ENCODE data around the gene ANGPT4. TPM values are rescaled to one million over a fixed set of nuclear protein-coding genes. Genes with fewer than 3 reads are reported as not detected.

Gene ANGPT4
- total RNA-seq, 1 donor from 2014 or later: 0.07 TPM

DNA sequence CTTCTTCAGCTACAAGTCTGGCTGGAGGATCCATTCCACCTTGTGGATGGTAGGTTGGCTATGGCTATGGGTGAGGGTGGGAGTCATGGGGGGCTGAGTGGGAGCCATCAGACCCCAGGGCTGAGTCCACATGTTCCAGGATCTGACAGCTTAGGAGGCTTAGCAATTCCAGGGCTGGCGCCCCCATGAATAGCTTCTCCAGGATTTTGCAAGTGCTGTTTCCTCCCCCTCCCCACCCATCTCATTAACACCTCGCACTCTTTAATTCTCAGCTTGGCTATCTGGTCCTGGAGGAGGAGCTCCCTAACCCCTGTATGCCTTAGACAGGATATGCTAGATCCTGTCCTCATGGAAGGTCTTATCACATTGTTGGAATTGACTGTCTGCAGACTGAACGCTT is 39.0 kb upstream of the ANGPT4 start:
- H3K36me3 Mint-ChIP-seq: no peaks in the 10 kb centered on the region
- H3K27me3 Mint-ChIP-seq: peaks cover 26% of the 10 kb centered on the region
- TF ChIP-seq, protein P1, sequence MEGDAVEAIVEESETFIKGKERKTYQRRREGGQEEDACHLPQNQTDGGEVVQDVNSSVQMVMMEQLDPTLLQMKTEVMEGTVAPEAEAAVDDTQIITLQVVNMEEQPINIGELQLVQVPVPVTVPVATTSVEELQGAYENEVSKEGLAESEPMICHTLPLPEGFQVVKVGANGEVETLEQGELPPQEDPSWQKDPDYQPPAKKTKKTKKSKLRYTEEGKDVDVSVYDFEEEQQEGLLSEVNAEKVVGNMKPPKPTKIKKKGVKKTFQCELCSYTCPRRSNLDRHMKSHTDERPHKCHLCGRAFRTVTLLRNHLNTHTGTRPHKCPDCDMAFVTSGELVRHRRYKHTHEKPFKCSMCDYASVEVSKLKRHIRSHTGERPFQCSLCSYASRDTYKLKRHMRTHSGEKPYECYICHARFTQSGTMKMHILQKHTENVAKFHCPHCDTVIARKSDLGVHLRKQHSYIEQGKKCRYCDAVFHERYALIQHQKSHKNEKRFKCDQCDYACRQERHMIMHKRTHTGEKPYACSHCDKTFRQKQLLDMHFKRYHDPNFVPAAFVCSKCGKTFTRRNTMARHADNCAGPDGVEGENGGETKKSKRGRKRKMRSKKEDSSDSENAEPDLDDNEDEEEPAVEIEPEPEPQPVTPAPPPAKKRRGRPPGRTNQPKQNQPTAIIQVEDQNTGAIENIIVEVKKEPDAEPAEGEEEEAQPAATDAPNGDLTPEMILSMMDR (conservative IDR thresholded peaks at IDR 0.05): no peak
- H3K4me3 Mint-ChIP-seq: no peak overlapping the region
- H3K4me1 Mint-ChIP-seq (ENCODE audit: unreplicated experiment): no peaks in the 10 kb centered on the region
- H3K9me3 Mint-ChIP-seq: no peaks in the 10 kb centered on the region
- H3K27ac Mint-ChIP-seq: no peak overlapping the region
- no peak for DNase-seq (ENCODE audit: extremely low spot score, unreplicated experiment)

GRCh38 chr20:953742-954141 is 37.6 kb upstream of the ANGPT4 start:
- TF ChIP-seq, protein P1 (conservative IDR thresholded peaks at IDR 0.05): peak; percentile 56
- Mint-ChIP-seq H3K4me3 (no peak overlapping the region), H3K4me1 (ENCODE audit: unreplicated experiment) (no peaks in the 10 kb centered on the region)

DNA sequence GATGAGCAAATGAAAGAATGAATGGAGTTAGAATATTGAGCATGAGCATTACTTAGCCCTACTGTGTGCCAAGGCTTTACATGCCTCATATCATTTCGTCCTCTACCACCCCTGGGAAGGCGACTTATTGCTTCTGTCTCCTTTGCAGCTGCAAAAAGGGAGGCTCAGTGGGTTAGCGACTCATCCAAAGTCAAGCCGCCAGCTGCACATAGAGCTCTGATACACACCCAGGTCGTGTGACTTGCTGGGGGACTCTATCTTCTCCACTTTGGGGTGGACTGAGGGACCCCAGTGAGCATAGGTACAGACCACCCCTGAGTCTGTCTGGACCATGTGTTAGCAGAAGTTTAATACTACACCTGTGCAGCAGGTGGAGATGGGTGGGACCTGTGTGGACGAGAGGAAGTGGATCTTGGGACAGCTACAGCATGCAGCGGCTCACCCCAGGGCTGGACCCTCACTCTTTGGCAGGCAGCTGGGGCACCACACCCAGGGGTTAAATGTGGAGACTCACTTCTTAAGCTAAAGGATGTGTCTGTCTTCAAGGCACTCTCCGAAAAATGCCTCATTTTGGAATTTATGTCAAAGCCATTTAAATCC is 36.2 kb upstream of the ANGPT4 start:
- TF ChIP-seq, protein P1 (conservative IDR thresholded peaks at IDR 0.05): no peak

More at GRCh38 chr20:953742-954141, 37.6 kb upstream of the ANGPT4 start:
- H3K27ac Mint-ChIP-seq: no peak overlapping the region
- DNase-seq (ENCODE audit: extremely low spot score, unreplicated experiment): no peak
- H3K36me3 Mint-ChIP-seq: no peaks in the 10 kb centered on the region
- peaks cover 26% of the 10 kb centered on the region for H3K27me3 Mint-ChIP-seq
- H3K9me3 Mint-ChIP-seq: no peaks in the 10 kb centered on the region

GRCh38 chr20:951384-952169 is 35.4 kb upstream of the ANGPT4 start:
- no peak overlapping the region for H3K27ac Mint-ChIP-seq
- no peaks in the 10 kb centered on the region for H3K9me3 Mint-ChIP-seq
- peaks cover 22% of the 10 kb centered on the region for H3K27me3 Mint-ChIP-seq
- TF ChIP-seq, protein P1 (conservative IDR thresholded peaks at IDR 0.05): no peak
- no peaks in the 10 kb centered on the region for H3K36me3 Mint-ChIP-seq
- H3K4me1 Mint-ChIP-seq (ENCODE audit: unreplicated experiment): no peaks in the 10 kb centered on the region
- no peak for DNase-seq (ENCODE audit: extremely low spot score, unreplicated experiment)
- H3K4me3 Mint-ChIP-seq: no peak overlapping the region

More for the DNA sequence above, 36.2 kb upstream of the ANGPT4 start:
- no peak overlapping the region for H3K4me3 Mint-ChIP-seq
- H3K27ac Mint-ChIP-seq: no peak overlapping the region
- H3K36me3 Mint-ChIP-seq: no peaks in the 10 kb centered on the region
- H3K9me3 Mint-ChIP-seq: no peaks in the 10 kb centered on the region
- H3K27me3 Mint-ChIP-seq: peaks cover 24% of the 10 kb centered on the region
- DNase-seq (ENCODE audit: extremely low spot score, unreplicated experiment): no peak
- H3K4me1 Mint-ChIP-seq (ENCODE audit: unreplicated experiment): no peaks in the 10 kb centered on the region

GRCh38 chr20:949717-950116 is 33.6 kb upstream of the ANGPT4 start:
- Mint-ChIP-seq H3K9me3 (no peaks in the 10 kb centered on the region), H3K4me1 (ENCODE audit: unreplicated experiment) (peaks cover 4% of the 10 kb centered on the region), H3K4me3 (no peak overlapping the region), H3K36me3 (no peaks in the 10 kb centered on the region), H3K27ac (no peak overlapping the region), H3K27me3 (peaks cover 4% of the 10 kb centered on the region)
- no peak for DNase-seq (ENCODE audit: extremely low spot score, unreplicated experiment)
- TF ChIP-seq, protein P1 (conservative IDR thresholded peaks at IDR 0.05): no peak

Data from type B pancreatic cell (in vitro differentiated cells).